ENCODE measurements around the gene SORCS1.

SORCS1 gene

GRCh38 chr10:106672517-106673175, 491.9 kb downstream of the SORCS1 start:
- no peak for DNase-seq (ENCODE audit: extremely low spot score)
- ChIA-PET POLR2A (no interaction called here), CTCF (interaction anchor here (1.2 kb wide), 1 partner anchor 33 kb away, joined by 3 read pairs; no protein-coding TSS in a partner anchor)
- no peak for TF ChIP-seq CTCF (IDR thresholded peaks at IDR 0.05; ENCODE audit: control extremely low read depth, extremely low read depth, low read depth, missing control alignments)

- CTCF ChIA-PET, result interaction anchor here (1.6 kb wide), 1 partner anchor 10 kb away, joined by 3 read pairs; no protein-coding TSS in a partner anchor
- no peak for DNase-seq (ENCODE audit: extremely low spot score)
- POLR2A ChIA-PET, result no interaction called here
These were observed 502.8 kb downstream of the SORCS1 start for GRCh38 chr10:106661767-106662140.

GRCh38 chr10:106661133-106661766, 503.3 kb downstream of the SORCS1 start:
- no peak for TF ChIP-seq CTCF (IDR thresholded peaks at IDR 0.05; ENCODE audit: control extremely low read depth, extremely low read depth, low read depth, missing control alignments)
- POLR2A ChIA-PET, result no interaction called here
- CTCF ChIA-PET, result interaction anchor here (1.0 kb wide), 1 partner anchor 24 kb away, joined by 3 read pairs; no protein-coding TSS in a partner anchor
- no peak for DNase-seq (ENCODE audit: extremely low spot score)

More at GRCh38 chr10:106661767-106662140, 502.8 kb downstream of the SORCS1 start:
- TF ChIP-seq CTCF (IDR thresholded peaks at IDR 0.05; ENCODE audit: control extremely low read depth, extremely low read depth, low read depth, missing control alignments), result no peak

- no peak for TF ChIP-seq CTCF (IDR thresholded peaks at IDR 0.05; ENCODE audit: control extremely low read depth, extremely low read depth, low read depth, missing control alignments)
- CTCF ChIA-PET, result interaction anchor here (1.0 kb wide), 1 partner anchor 23 kb away, joined by 3 read pairs; no protein-coding TSS in a partner anchor
- POLR2A ChIA-PET, result no interaction called here
- no peak for DNase-seq (ENCODE audit: extremely low spot score)
These were observed 504.0 kb downstream of the SORCS1 start for GRCh38 chr10:106660550-106660949.

- no peak for TF ChIP-seq CTCF (IDR thresholded peaks at IDR 0.05; ENCODE audit: control extremely low read depth, extremely low read depth, low read depth, missing control alignments)
- ChIA-PET POLR2A (no interaction called here), CTCF (interaction anchor here (0.7 to 1.4 kb wide), 2 partner anchors 13 to 18 kb away, joined by 3 read pairs; no protein-coding TSS in a partner anchor)
- DNase-seq (ENCODE audit: extremely low spot score), result no peak
These were observed 508.9 kb downstream of the SORCS1 start for GRCh38 chr10:106655636-106656035.

- TF ChIP-seq CTCF (IDR thresholded peaks at IDR 0.05; ENCODE audit: control extremely low read depth, extremely low read depth, low read depth, missing control alignments), result no peak
- ChIA-PET CTCF (interaction anchor here (0.7 to 1.4 kb wide), 3 partner anchors 14 to 34 kb away, joined by 3 read pairs; no protein-coding TSS in a partner anchor), POLR2A (no interaction called here)
- DNase-seq (ENCODE audit: extremely low spot score), result no peak
These were observed 509.3 kb downstream of the SORCS1 start for GRCh38 chr10:106655165-106655564.
